Measurements from ENCODE around the gene NRG3. TPM values are rescaled to one million over a fixed set of nuclear protein-coding genes. Genes with fewer than 3 reads are reported as not detected.

The NRG3 gene
- total and polyA plus RNA-seq, 2 of the 4 experiments (the other 2 are of a cell fraction) = not detected

GRCh38 chr10:82618007-82618406, 743.0 kb downstream of the NRG3 start:
- DNase-seq (no peak), ATAC-seq (ENCODE audit: low read depth) (no peak)
- Histone ChIP-seq H2BK5ac (ENCODE audit: low read depth, low read length, poor library complexity, severe bottlenecking) (no peak overlapping the region), H3K36me3 (ENCODE audit: control insufficient read depth, insufficient read depth, low read length) (no peaks in the 10 kb centered on the region), H3K27ac (ENCODE audit: insufficient read depth, low read length) (no peak overlapping the region), H3K18ac (ENCODE audit: low read depth, low read length) (no peak overlapping the region), H3K4me3 (ENCODE audit: insufficient read depth, low read depth, low read length) (no peak overlapping the region), H2AFZ (replicated peaks; ENCODE audit: low read length, poor library complexity) (no peak overlapping the region), H3K79me1 (ENCODE audit: low read depth in 1 of 2, low read length in 2 of 2) (no peaks in the 10 kb centered on the region), H3K9ac (ENCODE audit: low read depth, low read length) (no peak overlapping the region), H2AK5ac (ENCODE audit: low read depth, low read length) (no peak overlapping the region), H3K56ac (ENCODE audit: extremely low read depth, insufficient read depth, low read length) (no peak overlapping the region), H3K9me3 (ENCODE audit: control insufficient read depth, insufficient read depth, low read length) (peaks cover 16% of the 10 kb centered on the region), H4K8ac (ENCODE audit: low read depth in 2 of 2, low read length in 2 of 2) (no peak overlapping the region), H3K23ac (ENCODE audit: low read depth, low read length) (no peak overlapping the region), H2BK15ac (ENCODE audit: low read depth, low read length) (no peak overlapping the region), H3K14ac (replicated peaks; ENCODE audit: low read depth, low read length) (no peak overlapping the region), H3K4me2 (ENCODE audit: low read depth, low read length) (no peak overlapping the region), H4K20me1 (ENCODE audit: insufficient read depth, low read length) (no peaks in the 10 kb centered on the region), H2AK9ac (replicated peaks; ENCODE audit: low read depth, low read length, poor library complexity) (no peak overlapping the region), H3K4me1 (ENCODE audit: control insufficient read depth, insufficient read depth, low read length) (no peaks in the 10 kb centered on the region), H3K9me1 (ENCODE audit: insufficient read depth, low read length) (no peaks in the 10 kb centered on the region), H3K4ac (ENCODE audit: low read depth, low read length) (no peak overlapping the region), H3K27me3 (ENCODE audit: control insufficient read depth, insufficient read depth, low read length) (no peaks in the 10 kb centered on the region), H2BK20ac (ENCODE audit: low read depth, low read length) (no peak overlapping the region), H2BK120ac (ENCODE audit: low read depth, low read length) (no peak overlapping the region), H4K91ac (ENCODE audit: insufficient read depth, low read depth, low read length) (no peak overlapping the region), H4K5ac (ENCODE audit: low read depth, low read length) (no peak overlapping the region)
- no TSS peak for BruUV-seq (replicated peaks)
- ChIA-PET CTCF (no interaction called here), POLR2A (ENCODE audit: unreplicated experiment) (no interaction called here)
- 40% methylated on average over 1 of the region's 5 CpGs; no CpG with 5 or more reads in 1 of the 2 experiments for WGBS, 2 experiments (ENCODE audit: extremely low coverage in 2 of 2, insufficient read length in 1 of 2)
- dilution Hi-C loops (cut with HindIII; ENCODE audit: low sequenced_read_pairs, unreplicated experiment) (no loop called here), in situ Hi-C loops (cut with MboI; ENCODE audit: low sequenced_read_pairs) (no loop called here), intact Hi-C loops (cut with micrococcal nuclease) (loop anchor here (5.0 kb wide), 1 partner anchor 654 kb away; no protein-coding TSS in a partner anchor)
- TF ChIP-seq RFX5 (IDR thresholded peaks at IDR 0.05; ENCODE audit: low read depth, low read length) = no peak
- TF ChIP-seq POLR2A (IDR thresholded peaks at IDR 0.05; ENCODE audit: low read depth, low read length) = no peak
- TF ChIP-seq, protein P1, sequence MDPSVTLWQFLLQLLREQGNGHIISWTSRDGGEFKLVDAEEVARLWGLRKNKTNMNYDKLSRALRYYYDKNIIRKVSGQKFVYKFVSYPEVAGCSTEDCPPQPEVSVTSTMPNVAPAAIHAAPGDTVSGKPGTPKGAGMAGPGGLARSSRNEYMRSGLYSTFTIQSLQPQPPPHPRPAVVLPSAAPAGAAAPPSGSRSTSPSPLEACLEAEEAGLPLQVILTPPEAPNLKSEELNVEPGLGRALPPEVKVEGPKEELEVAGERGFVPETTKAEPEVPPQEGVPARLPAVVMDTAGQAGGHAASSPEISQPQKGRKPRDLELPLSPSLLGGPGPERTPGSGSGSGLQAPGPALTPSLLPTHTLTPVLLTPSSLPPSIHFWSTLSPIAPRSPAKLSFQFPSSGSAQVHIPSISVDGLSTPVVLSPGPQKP (IDR thresholded peaks at IDR 0.05; ENCODE audit: borderline replicate concordance, low read depth, low read length) = no peak
- no peak for TF ChIP-seq CTCF (conservative IDR thresholded peaks at IDR 0.05; ENCODE audit: low read depth, low read length)
- TF ChIP-seq RAD21 (IDR thresholded peaks at IDR 0.05; ENCODE audit: low read length) = no peak
- TF ChIP-seq MAZ (IDR thresholded peaks at IDR 0.05; ENCODE audit: borderline replicate concordance, low read depth, low read length) = no peak
- TF ChIP-seq NFE2L2 (IDR thresholded peaks at IDR 0.05; ENCODE audit: low read depth, low read length) = no peak
- no peak for TF ChIP-seq CEBPB (IDR thresholded peaks at IDR 0.05; ENCODE audit: low read depth, low read length)
- no peak for TF ChIP-seq SMC3 (IDR thresholded peaks at IDR 0.05; ENCODE audit: low read depth, low read length)
- TF ChIP-seq FOS (IDR thresholded peaks at IDR 0.05; ENCODE audit: low read depth, low read length) = no peak
- TF ChIP-seq USF2 (IDR thresholded peaks at IDR 0.05; ENCODE audit: low read depth, low read length) = no peak
- TF ChIP-seq CHD1 (IDR thresholded peaks at IDR 0.05; ENCODE audit: low read depth, low read length) = no peak
- no peak for TF ChIP-seq MXI1 (IDR thresholded peaks at IDR 0.05; ENCODE audit: borderline replicate concordance, low read depth, low read length)
- no peak for TF ChIP-seq RCOR1 (IDR thresholded peaks at IDR 0.05; ENCODE audit: insufficient replicate concordance, low read length)
- TF ChIP-seq BHLHE40 (IDR thresholded peaks at IDR 0.05; ENCODE audit: low read depth, low read length) = no peak
- no peak for TF ChIP-seq MAFK (IDR thresholded peaks at IDR 0.05; ENCODE audit: low read depth, low read length)

All from IMR-90 (cell line).